OCI-LY1 (cell line): ENCODE measurements around the gene LEF1.

ENCODE experiments used
- H2AFZ ChIP-seq: fragments of 200-600 bp; sonication (generic), shearing (Covaris generic); 2 replicates; pipeline ENCODE4 v1.6.0; 2014; ENCODE audit warnings: antibody characterized with exemption, mild to moderate bottlenecking, low read length
- H3F3A ChIP-seq: fragments of 200-600 bp; sonication (generic), shearing (Covaris generic); 2 replicates; pipeline ENCODE4 v1.6.0; 2014; ENCODE audit warnings: mild to moderate bottlenecking, antibody characterized with exemption, low read length, moderate library complexity; ENCODE audit not compliant: insufficient read depth
- H3K27ac ChIP-seq: fragments of 200-600 bp; sonication (generic); 2 replicates; pipeline ENCODE4 v1.5.1; 2014; ENCODE audit warnings: low read length, mixed run types, mild to moderate bottlenecking, low read depth; ENCODE audit not compliant: poor library complexity, severe bottlenecking
- H3K27me3 ChIP-seq: fragments of 200-600 bp; sonication (generic); 2 replicates; pipeline ENCODE4 v1.6.0; 2014; ENCODE audit warnings: antibody characterized with exemption, mild to moderate bottlenecking, low read length, moderate library complexity; ENCODE audit not compliant: insufficient read depth
- H3K36me3 ChIP-seq: fragments of 200-600 bp; sonication (generic); 2 replicates; pipeline ENCODE4 v1.6.1; 2014; ENCODE audit warnings: mild to moderate bottlenecking, antibody characterized with exemption, low read length, moderate library complexity, mixed read lengths; ENCODE audit not compliant: insufficient read depth
- H3K4me1 ChIP-seq: fragments of 200-600 bp; sonication (generic); 2 replicates; pipeline ENCODE4 v1.5.1; 2014; ENCODE audit warnings: mild to moderate bottlenecking, low read length, moderate library complexity; ENCODE audit not compliant: insufficient read depth, severe bottlenecking
- H3K4me2 ChIP-seq: fragments of 200-600 bp; sonication (generic), shearing (Covaris generic); 2 replicates; pipeline ENCODE4 v1.6.1; 2014; ENCODE audit warnings: low read length
- H3K4me3 ChIP-seq: fragments of 200-600 bp; sonication (generic); 2 replicates; pipeline ENCODE4 v1.5.1; 2014; ENCODE audit warnings: low read length, low read depth, mild to moderate bottlenecking, mixed read lengths; ENCODE audit not compliant: poor library complexity, severe bottlenecking
- H3K79me2 ChIP-seq: fragments of 200-600 bp; shearing (Covaris generic); 2 replicates; pipeline ENCODE4 v1.6.1; 2016; ENCODE audit warnings: mixed run types, low read length, mixed read lengths; ENCODE audit not compliant: insufficient read depth
- H3K9ac ChIP-seq: fragments of 200-600 bp; sonication (generic), shearing (Covaris generic); 2 replicates; pipeline ENCODE4 v1.6.1; 2014; ENCODE audit warnings: mild to moderate bottlenecking, low read length, mixed read lengths
- H3K9me2 ChIP-seq: fragments of 200-600 bp; sonication (generic), shearing (Covaris generic); 2 replicates; pipeline ENCODE4 v1.6.1; 2014; ENCODE audit warnings: low read depth, mild to moderate bottlenecking, low read length, mixed read lengths
- H3K9me3 ChIP-seq: fragments of 200-600 bp; shearing (Covaris generic); 2 replicates; pipeline ENCODE4 v1.6.1; 2014; ENCODE audit warnings: low read length, mixed read lengths
- H4K20me1 ChIP-seq: fragments of 200-600 bp; sonication (generic), shearing (Covaris generic); 2 replicates; pipeline ENCODE4 v1.6.0; 2016; ENCODE audit warnings: mild to moderate bottlenecking, low read length; ENCODE audit not compliant: insufficient read depth
- CTCF ChIP-seq: fragments of 200-600 bp; sonication (generic), shearing (Covaris generic); IDR thresholded peaks from 2 replicates; pipeline ENCODE4 v1.5.1; 2017; ENCODE audit warnings: mild to moderate bottlenecking, antibody characterized with exemption, low read length, moderate library complexity, mixed read lengths
- EZH2 ChIP-seq: fragments of 200-600 bp; sonication (generic), shearing (Covaris generic); IDR thresholded peaks from 2 replicates; pipeline ENCODE4 v1.8.0; 2017; ENCODE audit warnings: borderline replicate concordance, mixed run types, mild to moderate bottlenecking, antibody characterized with exemption, low read length, moderate library complexity, mixed read lengths

The LEF1 gene

GRCh38 chr4:108146819-108147218, 21.9 kb downstream of the LEF1 start:
- H3K9me2 ChIP-seq, result no peaks in the 10 kb centered on the region
- no peak overlapping the region for H3K4me3 ChIP-seq
- H3F3A ChIP-seq, result no peaks in the 10 kb centered on the region
- H3K9me3 ChIP-seq, result no peaks in the 10 kb centered on the region
- no peak overlapping the region for H3K4me2 ChIP-seq
- H3K27ac ChIP-seq, result peak overlapping the region; percentile 13
- H3K79me2 ChIP-seq, result peaks cover 92% of the 10 kb centered on the region
- no peaks in the 10 kb centered on the region for H3K27me3 ChIP-seq
- no peak for TF ChIP-seq EZH2
- no peak for TF ChIP-seq CTCF
- no peak overlapping the region for H2AFZ ChIP-seq
- peaks cover 74% of the 10 kb centered on the region for H3K4me1 ChIP-seq
- H3K9ac ChIP-seq, result no peak overlapping the region
- peaks cover 72% of the 10 kb centered on the region for H3K36me3 ChIP-seq
- H4K20me1 ChIP-seq, result no peaks in the 10 kb centered on the region

- H3K36me3 ChIP-seq, result peaks cover 72% of the 10 kb centered on the region
- H3K4me3 ChIP-seq, result no peak overlapping the region
These were observed 22.4 kb downstream of the LEF1 start for GRCh38 chr4:108146336-108146735.

GRCh38 chr4:108144451-108144850, 24.3 kb downstream of the LEF1 start:
- H3K79me2 ChIP-seq, result peaks cover 94% of the 10 kb centered on the region
- H3K4me3 ChIP-seq, result no peak overlapping the region
- TF ChIP-seq EZH2 (no peak), CTCF (no peak)
- H3K9ac ChIP-seq, result no peak overlapping the region; the same call in 1 of the 2 replicates
- H3K27ac ChIP-seq, result peak overlapping the region; percentile 0
- H3K4me2 ChIP-seq, result peak overlapping the region; percentile 39; the same call in 1 of the 2 replicates
- H2AFZ ChIP-seq, result no peak overlapping the region
- H3K27me3 ChIP-seq, result no peaks in the 10 kb centered on the region
- peaks cover 95% of the 10 kb centered on the region for H3K4me1 ChIP-seq
- H3K9me2 ChIP-seq, result no peaks in the 10 kb centered on the region
- no peaks in the 10 kb centered on the region for H4K20me1 ChIP-seq
- no peaks in the 10 kb centered on the region for H3F3A ChIP-seq
- H3K36me3 ChIP-seq, result peaks cover 72% of the 10 kb centered on the region
- no peaks in the 10 kb centered on the region for H3K9me3 ChIP-seq

More at GRCh38 chr4:108146336-108146735, 22.4 kb downstream of the LEF1 start:
- H2AFZ ChIP-seq, result no peak overlapping the region
- peaks cover 92% of the 10 kb centered on the region for H3K79me2 ChIP-seq
- no peaks in the 10 kb centered on the region for H3K9me2 ChIP-seq
- H3K9ac ChIP-seq, result no peak overlapping the region
- no peak overlapping the region for H3K27ac ChIP-seq
- no peaks in the 10 kb centered on the region for H3K27me3 ChIP-seq
- H3K4me2 ChIP-seq, result no peak overlapping the region
- H3K9me3 ChIP-seq, result no peaks in the 10 kb centered on the region
- no peak for TF ChIP-seq CTCF
- no peak for TF ChIP-seq EZH2
- H3F3A ChIP-seq, result no peaks in the 10 kb centered on the region
- H4K20me1 ChIP-seq, result no peaks in the 10 kb centered on the region
- H3K4me1 ChIP-seq, result peaks cover 76% of the 10 kb centered on the region
